Astrocyte (in vitro differentiated cells and primary cell): ENCODE data around the gene YAF2.

Experiments used
- CTCF ChIP-seq: IDR thresholded peaks from 2 replicates; pipeline ENCODE4 v1.5.1; 2011; ENCODE audit warnings: low read depth, mild to moderate bottlenecking, inconsistent platforms, low read length, moderate library complexity; ENCODE audit not compliant: insufficient read depth
- EZH2 ChIP-seq: IDR thresholded peaks from 2 replicates; pipeline ENCODE4 v1.6.1; 2012; ENCODE audit warnings: mild to moderate bottlenecking, low read length, inconsistent platforms; ENCODE audit not compliant: insufficient read depth

- TF ChIP-seq CTCF (no peak), EZH2 (no peak)
Measured at GRCh38 chr12:42217656-42218055, 20.4 kb downstream of the YAF2 start.
